SU-DHL-6 (cell line): ENCODE data around the gene CACNG4.

ENCODE experiments used
- H2AFZ ChIP-seq: fragments of 200-600 bp; sonication (generic); 2 replicates; pipeline ENCODE4 v1.6.1; 2014; ENCODE audit warnings: low read depth, mild to moderate bottlenecking, moderate library complexity, mixed read lengths, antibody characterized with exemption, low read length; ENCODE audit not compliant: severe bottlenecking
- H3F3A ChIP-seq: fragments of 200-600 bp; shearing (Covaris generic); 2 replicates; pipeline ENCODE4 v1.6.0; 2016; ENCODE audit warnings: antibody characterized with exemption, mild to moderate bottlenecking; ENCODE audit not compliant: insufficient read depth
- H3K27ac ChIP-seq: fragments of 200-600 bp; sonication (generic); 2 replicates; pipeline ENCODE4 v1.5.1; 2016; ENCODE audit warnings: low read depth, mild to moderate bottlenecking, low read length, moderate library complexity, mixed read lengths
- H3K27me3 ChIP-seq: fragments of 200-600 bp; sonication (generic), shearing (Covaris generic); 2 replicates; pipeline ENCODE4 v1.6.0; 2014; ENCODE audit warnings: mild to moderate bottlenecking, low read length
- H3K36me3 ChIP-seq: fragments of 200-600 bp; sonication (generic); 2 replicates; pipeline ENCODE4 v1.6.1; 2014; ENCODE audit warnings: mild to moderate bottlenecking, low read length, mixed read lengths
- H3K4me2 ChIP-seq: fragments of 300-600, 200-600 bp; shearing (Covaris generic), sonication (generic); 2 replicates; pipeline ENCODE4 v1.6.0; 2014; ENCODE audit warnings: low read length, low read depth, mild to moderate bottlenecking; ENCODE audit not compliant: poor library complexity, severe bottlenecking
- H3K4me3 ChIP-seq: fragments of 200-600 bp; sonication (generic); 2 replicates; pipeline ENCODE4 v1.5.1; 2014; ENCODE audit warnings: antibody characterized with exemption, low read length, mild to moderate bottlenecking, mixed read lengths; ENCODE audit not compliant: insufficient read depth, poor library complexity, severe bottlenecking
- H3K79me2 ChIP-seq: fragments of 200-600 bp; sonication (generic); 2 replicates; pipeline ENCODE4 v1.6.1; 2014; ENCODE audit warnings: mild to moderate bottlenecking, low read length, moderate library complexity; ENCODE audit not compliant: insufficient read depth
- H3K9ac ChIP-seq: fragments of 200-600 bp; sonication (generic); 2 replicates; pipeline ENCODE4 v1.7.0; 2014; ENCODE audit warnings: mild to moderate bottlenecking, low read length
- H3K9me2 ChIP-seq: fragments of 200-600 bp; sonication (generic); replicated peaks from 2 replicates; pipeline ENCODE4 v1.6.1; 2014; ENCODE audit warnings: low read length; ENCODE audit not compliant: insufficient read depth
- H3K9me3 ChIP-seq: fragments of 200-600 bp; sonication (generic); 2 replicates; pipeline ENCODE4 v1.6.1; 2014; ENCODE audit warnings: low read length, mixed read lengths; ENCODE audit not compliant: insufficient read depth
- H4K20me1 ChIP-seq: fragments of 200-600 bp; sonication (generic); 2 replicates; pipeline ENCODE4 v1.6.1; 2014; ENCODE audit warnings: low read depth, mild to moderate bottlenecking, antibody characterized with exemption, low read length, moderate library complexity, mixed read lengths
- CTCF ChIP-seq: fragments of 200-600 bp; sonication (generic); IDR thresholded peaks from one replicate; pipeline ENCODE4 v1.5.1; 2017; ENCODE audit warnings: antibody characterized with exemption, mild to moderate bottlenecking, low read length, moderate library complexity; ENCODE audit not compliant: insufficient read depth, poor library complexity, severe bottlenecking
- EZH2phosphoT487 ChIP-seq: fragments of 200-600 bp; sonication (generic), shearing (Covaris generic); conservative IDR thresholded peaks from 2 replicates; pipeline ENCODE4 v1.6.1; 2018; ENCODE audit warnings: mild to moderate bottlenecking, antibody characterized with exemption, low read length, moderate library complexity, mixed read lengths

CACNG4 gene

DNA sequence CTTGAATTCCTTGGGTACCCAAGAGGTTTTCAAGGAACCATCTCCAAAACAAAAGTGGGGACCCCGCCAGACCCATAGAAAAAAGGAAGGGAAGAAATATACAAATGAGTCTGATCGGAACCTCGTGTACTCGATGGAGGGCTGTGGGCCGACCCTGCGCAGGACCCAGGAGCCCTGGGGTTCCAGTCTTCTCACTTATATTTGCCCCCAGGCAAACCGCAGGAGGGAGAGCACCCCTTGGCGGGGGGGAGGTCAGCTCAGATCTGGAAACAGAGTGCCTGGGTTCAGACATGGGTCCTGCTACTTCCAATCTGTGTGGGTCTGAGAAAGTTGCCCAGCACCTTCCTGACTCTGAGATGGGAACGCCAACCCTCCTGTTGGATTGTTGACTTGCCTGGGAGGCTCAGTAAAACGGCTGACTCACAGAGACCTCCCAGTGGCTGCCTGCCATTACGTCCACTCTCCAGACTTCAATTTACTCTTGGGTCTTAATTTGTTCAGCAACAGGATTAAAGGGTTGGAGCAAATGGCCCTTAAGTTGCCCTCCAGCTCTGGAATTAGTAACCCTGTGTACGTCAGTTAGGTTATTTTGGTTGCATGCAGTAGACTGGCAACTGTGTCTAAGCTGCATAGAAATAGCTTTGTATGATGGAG lies 24.9 kb upstream of the CACNG4 start:
- Histone ChIP-seq H4K20me1 (no peaks in the 10 kb centered on the region), H3F3A (no peaks in the 10 kb centered on the region), H3K9me3 (peaks cover 7% of the 10 kb centered on the region; the same call in 1 of the 2 replicates), H3K79me2 (no peaks in the 10 kb centered on the region), H3K27me3 (no peaks in the 10 kb centered on the region; the same call in 1 of the 2 replicates), H3K36me3 (no peaks in the 10 kb centered on the region), H2AFZ (no peak overlapping the region), H3K9ac (no peak overlapping the region), H3K27ac (no peak overlapping the region), H3K4me2 (no peak overlapping the region), H3K4me3 (no peak overlapping the region), H3K9me2 (no peaks in the 10 kb centered on the region)
- TF ChIP-seq CTCF (no peak), EZH2phosphoT487 (no peak)

GRCh38 chr17:66941249-66941648 lies 23.3 kb upstream of the CACNG4 start:
- no peaks in the 10 kb centered on the region for H3K36me3 ChIP-seq
- no peak overlapping the region for H3K4me3 ChIP-seq
- H3K4me2 ChIP-seq = no peak overlapping the region
- H3F3A ChIP-seq = no peaks in the 10 kb centered on the region
- TF ChIP-seq EZH2phosphoT487 = no peak
- no peak for TF ChIP-seq CTCF
- no peaks in the 10 kb centered on the region for H3K79me2 ChIP-seq
- no peak overlapping the region for H2AFZ ChIP-seq
- no peaks in the 10 kb centered on the region; the same call in 1 of the 2 replicates for H3K27me3 ChIP-seq
- no peaks in the 10 kb centered on the region for H3K9me2 ChIP-seq
- no peak overlapping the region for H3K27ac ChIP-seq
- H3K9ac ChIP-seq = no peak overlapping the region
- no peaks in the 10 kb centered on the region for H4K20me1 ChIP-seq
- peaks cover 3% of the 10 kb centered on the region; the same call in 1 of the 2 replicates for H3K9me3 ChIP-seq

DNA sequence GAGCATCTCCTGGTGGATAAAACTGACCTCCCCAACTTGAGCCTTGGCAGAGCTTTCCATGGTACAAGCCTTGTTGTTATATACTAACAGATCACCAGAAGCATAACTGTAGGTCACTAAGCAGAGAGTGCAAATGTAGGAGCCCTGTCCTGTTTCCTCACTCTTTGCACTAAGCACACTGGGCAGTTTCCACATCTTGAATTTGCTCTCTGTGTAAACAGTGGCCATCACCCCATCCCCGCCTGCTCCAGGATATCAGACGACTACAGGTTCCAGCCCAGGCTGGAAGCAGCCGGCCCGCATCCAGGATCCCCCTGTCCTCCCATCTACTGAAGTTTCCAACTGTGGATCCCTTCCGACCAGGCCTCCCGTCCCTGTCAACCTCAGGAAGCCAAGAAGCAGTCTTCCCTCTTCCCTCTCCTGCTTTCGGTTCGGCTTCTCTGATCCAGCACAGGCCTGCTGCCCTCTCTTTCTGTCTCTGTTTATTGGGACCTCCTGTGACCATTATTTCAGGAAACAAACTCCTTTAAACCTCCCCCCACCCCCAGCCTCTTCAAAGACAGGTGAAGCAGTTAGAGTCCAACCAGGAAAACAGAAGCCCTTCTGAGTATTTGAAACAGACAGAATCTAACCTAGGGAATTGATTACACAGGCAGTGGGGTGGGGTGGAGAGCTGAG lies 22.6 kb upstream of the CACNG4 start:
- Histone ChIP-seq H3K79me2 (no peaks in the 10 kb centered on the region), H3K9ac (no peak overlapping the region), H3K9me3 (no peaks in the 10 kb centered on the region; the same call in 1 of the 2 replicates), H3F3A (no peaks in the 10 kb centered on the region), H3K27ac (no peak overlapping the region), H3K9me2 (no peaks in the 10 kb centered on the region), H3K36me3 (no peaks in the 10 kb centered on the region), H3K4me2 (no peak overlapping the region), H3K4me3 (no peak overlapping the region), H3K27me3 (no peaks in the 10 kb centered on the region; the same call in 1 of the 2 replicates), H4K20me1 (no peaks in the 10 kb centered on the region), H2AFZ (no peak overlapping the region)
- TF ChIP-seq CTCF = no peak
- TF ChIP-seq EZH2phosphoT487 = no peak
